HG03108 (cell line): Measurements from ENCODE around the gene CLUH.
"Not testable (repeated sequence)": the region's sequence is repeated elsewhere in the genome, so short reads cannot be mapped to it uniquely, and the experiment has no call there.

Experiments used
- ATAC-seq: cut with Tn5 transposase; IDR thresholded peaks from one replicate; pipeline ENCODE4 v1.9.1; 2021; ENCODE audit warnings: moderate library complexity; ENCODE audit not compliant: unreplicated experiment

CLUH gene

DNA sequence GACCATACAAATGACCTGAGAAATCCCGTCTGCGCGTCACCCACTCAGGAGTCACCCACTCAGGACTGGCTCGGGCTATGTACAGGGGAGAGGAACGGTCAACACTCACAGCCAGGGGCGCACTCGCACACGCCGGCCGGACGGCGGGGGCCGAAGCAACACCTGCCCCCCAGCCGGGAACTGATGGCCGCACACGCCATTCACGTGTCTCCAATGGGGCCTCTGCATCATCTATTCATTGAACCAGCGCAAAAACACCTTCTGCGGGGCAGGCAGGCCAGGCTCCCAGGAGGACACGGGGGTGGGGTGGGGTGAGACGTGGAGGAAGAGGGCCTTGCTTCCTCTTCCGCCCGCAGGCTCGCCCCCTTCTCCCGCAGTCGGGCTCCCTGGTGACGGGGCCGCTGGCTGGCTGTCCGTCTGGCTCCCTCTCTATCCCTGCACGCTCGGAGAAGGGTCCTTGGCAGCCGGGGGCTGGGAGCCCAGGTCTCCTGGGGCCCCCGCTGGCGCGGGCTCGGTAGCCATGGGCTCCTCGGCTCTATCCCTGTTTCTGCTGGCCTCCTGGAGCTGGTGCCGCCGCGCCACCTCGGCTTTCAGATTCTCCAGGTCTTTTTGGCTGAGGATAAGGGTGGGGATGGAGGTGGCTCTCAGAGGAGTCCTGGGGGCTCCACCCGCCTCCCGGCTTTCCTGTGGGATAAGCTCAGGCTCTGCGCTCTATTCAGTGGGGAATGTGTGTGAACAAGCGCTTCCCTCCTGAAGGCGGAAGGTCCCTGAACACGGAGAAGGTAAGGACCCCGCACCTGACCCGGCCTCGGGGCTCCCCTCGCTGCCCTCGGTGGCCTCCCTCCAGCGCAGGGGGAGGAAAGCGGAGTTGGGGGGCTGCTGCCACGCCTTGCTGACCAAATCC is 21.1 kb downstream of the CLUH start:
- ATAC-seq, result no peak

DNA sequence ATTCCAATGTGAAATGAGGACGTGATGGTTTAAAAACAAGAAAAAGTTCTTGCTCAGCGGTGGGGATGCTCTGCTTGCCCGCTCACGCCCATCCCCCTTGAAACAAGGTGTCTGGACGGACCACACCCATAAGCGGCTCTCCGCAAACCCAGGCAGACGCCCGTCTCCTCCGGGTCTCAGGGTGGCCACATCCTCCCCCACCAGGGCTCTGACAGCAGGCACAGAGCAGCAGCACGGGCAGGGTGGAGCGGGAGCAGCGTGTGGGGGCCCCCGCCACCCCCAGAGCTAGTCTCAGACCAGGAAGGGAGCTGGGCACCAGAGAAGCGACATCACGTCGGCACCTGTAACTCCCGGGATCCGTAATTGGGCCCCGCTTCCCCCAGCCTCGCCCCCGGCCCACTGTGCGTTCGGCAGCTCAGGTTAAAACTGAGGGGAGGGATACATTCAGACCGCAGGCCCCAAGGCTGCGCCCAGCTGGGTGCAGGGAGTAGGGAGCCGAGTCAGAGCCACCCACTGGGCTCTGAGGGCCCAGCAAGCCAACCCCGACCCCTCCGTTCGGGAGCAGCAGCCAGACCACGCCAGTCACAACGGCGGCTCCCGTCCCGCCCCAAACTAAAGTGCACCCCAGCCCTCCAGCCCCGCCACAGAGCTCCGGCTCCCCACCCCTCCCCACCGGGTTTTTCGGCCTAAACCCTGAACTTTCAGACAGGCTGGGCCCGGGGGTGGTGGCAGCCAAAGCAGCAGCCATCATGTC is 22.0 kb downstream of the CLUH start:
- no peak for ATAC-seq

DNA sequence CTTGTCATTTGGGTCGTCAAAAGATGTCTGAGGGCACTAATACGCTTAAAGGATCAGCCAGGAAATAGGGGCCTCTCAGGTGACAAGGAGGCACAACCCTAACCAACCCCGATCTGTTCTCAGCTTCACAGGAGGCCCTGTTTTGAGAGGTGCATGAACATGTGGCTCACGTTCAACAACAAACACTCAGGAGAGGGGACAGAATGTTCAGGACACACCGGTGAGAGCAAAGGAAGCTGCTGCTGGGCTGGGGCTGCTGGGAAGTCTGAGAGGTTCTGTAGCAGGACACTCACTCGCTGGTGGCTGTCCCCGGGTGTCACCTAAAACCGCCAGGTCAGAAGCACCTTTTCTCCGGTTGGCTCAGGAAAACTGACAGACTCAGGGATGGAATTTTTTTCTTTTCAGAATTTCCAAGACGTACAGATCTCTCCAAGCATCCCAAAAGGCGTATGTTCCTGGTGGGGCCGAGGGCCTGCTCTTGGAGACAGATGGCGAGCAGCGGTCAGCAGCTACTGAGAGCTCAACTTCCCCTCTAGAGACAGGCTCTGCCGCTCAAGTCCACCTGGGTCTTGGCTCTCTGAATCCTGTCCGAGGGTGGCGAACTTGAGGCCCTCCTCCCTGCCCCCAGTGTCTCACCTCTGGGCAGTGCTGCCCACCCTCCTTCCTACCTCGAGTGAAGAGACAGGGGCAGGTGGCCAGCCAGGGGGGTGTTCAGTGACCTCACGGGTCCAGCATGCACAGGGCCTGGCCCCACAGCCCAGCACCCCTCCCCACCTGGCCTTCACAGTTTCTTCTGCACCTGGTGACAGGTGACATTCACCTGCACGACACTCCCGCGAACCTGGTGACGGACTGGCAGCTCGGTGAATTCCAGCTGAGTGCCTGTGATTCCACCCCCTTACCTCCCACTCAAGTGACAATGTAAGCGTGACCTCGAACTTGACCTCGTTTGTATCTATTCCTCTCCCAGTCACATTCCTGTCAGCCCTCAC is 22.9 kb downstream of the CLUH start:
- ATAC-seq, result no peak

DNA sequence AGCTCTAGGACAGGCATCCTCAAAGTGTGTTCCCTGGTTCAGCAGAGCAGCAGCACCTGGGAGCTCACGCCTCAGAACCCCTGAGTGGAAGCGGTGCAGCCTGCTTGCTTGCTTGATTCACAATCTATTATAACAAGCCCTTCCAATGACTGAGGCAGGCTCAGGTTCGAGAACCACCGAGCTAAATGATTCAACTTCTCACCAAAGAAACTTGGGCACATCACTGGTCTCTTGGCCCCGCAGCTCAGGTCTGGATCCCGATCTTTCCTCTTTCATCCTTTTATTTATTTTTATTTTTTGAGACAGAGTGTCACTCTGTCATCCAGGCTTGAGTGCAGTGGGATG is 24.5 kb downstream of the CLUH start:
- ATAC-seq, result no peak

DNA sequence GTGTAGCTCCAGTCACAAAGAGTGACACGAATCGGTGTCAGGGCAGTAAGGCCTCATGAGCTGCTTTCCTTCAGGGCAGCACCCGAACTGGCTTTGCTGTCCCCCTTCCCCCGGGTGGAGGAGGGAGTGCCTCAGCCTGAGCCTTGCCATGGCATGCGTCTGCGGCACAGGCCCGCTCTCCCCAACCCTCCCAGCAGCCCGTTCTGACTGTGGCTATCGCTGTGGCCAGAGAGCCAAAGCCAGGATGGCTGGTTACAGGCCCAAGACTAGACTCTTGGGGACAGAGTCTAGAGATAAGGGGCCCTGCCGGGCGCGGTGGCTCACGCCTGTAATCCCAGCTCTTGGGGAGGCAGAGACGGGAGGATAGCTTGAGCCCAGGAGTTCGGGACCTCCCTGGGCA is 25.9 kb downstream of the CLUH start:
- no peak for ATAC-seq

DNA sequence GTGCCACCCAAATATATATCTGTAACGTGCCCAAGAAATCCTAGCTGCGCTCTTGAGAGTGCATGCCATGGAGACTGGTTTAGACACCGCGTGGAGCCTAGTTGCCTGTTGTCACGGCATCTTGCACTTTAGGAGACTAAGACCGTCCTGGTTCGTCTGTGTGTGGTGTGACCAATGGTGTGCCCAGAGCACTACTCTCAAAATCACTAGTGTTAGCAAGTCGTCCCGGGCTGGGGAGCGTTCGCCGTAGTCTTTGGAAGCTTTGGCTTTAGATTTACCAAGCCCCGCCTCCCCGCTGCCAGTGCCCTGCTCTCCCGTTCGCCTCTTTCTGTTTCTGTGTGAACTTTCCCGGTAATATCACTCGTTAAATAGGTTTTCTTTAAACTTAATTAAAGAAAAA is 27.0 kb downstream of the CLUH start:
- ATAC-seq, result no peak

DNA sequence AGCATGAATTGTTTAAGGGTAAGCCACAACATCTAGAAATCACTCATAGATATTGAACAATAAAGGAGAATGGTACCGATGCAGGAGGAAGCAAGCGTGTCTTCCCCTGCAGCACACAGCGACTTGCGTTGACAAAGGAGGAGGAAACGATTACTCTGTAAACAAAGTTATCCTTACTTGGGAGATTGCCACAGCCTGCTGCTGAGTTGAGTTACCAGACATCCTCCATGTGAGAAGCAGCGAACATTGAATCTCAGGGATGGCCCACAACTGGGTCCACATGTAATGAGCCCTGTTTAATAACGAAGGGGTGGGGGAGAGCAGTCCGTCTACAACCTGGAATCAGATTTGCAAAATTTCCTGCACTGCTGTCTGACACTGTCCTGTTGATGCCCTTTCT is 27.7 kb downstream of the CLUH start:
- no peak for ATAC-seq

DNA sequence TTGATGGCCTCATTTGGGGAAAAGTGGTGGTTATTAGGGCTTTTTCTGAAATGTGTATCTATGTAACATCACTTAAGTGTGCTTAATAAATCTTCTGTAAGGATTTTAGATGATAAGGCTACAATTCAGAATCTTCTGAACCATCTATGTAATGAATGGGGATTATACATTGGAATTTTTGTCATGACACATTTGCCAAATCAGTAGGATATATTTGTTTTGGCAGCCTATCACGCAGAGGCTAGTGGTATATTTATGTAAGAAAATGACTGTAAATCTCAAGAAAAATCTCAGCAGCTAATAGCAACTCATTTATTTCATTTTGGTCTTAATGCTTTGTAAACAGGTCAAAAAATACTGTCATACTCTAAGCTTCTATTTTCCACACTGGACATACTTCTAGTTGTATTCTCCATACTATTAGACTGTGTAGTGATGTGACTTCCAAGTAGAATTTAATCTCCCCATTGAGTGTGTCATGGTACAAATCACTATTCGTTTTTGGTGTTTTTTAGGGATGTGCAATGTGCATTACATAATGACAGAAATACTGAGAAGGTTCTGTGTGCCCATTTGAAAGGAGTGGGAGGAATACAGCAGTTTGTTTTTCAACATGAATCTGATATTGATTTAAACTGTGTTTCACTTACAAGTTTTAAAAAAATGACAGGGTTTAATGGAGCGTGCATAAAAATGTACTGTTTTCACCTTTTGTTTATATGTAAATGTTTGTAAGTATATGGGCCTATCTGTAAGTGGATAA is 29.2 kb downstream of the CLUH start:
- no peak for ATAC-seq

DNA sequence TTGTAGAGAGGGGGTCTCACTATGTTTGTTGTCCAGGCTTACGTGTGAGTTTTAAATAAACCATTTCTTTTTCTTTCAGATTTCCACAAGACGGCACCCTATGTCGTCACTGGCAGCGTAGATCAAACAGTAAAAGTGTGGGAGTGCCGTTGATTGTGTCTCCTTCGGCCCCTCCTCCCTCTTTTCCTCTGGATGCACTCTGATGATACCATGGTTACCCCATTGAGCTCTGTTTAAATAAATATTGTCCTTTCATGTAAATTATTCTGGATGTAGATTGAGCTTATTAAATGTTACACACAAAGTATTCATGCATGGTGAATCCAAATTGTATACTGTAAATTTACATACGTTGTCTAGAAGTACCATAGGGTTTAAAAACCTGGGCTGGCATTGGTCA is 29.9 kb downstream of the CLUH start:
- ATAC-seq, result no peak

DNA sequence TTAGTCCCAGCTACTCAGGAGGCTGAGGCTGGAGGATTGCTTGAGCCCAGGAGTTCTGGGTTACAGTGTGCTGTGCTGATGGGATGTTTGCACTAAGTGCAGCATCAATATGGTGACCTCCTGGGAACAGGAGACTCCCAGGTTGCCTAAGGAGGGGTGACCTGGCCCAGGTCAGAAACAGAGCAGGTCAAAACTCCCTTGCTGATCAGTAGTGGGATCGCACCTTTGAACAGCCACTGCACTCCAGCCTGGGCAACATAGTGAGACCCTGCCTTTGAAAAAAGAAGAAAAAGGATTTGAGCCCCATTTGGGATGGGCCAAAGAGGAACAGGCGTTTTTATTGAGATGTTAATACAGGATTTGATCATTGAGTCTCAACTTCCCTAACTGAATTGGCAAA is 30.6 kb downstream of the CLUH start:
- ATAC-seq, result no peak

DNA sequence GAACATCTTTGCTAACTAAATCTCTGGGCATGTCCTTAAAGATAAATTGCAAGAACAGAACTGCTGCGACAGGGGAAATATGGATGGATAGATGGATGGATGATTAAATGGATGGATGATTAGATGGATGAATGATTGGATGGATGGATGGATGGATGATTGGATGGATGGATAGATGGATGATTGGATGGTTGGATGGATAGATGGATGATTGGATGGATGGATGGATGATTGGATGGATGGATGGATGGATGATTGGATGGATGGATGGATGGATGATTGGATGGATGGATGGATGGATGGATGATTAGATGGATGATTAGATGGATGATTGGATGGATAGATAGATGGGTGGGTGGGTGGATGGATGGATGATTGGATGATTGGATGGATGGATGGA is 32.3 kb downstream of the CLUH start:
- ATAC-seq, result not testable (repeated sequence)

DNA sequence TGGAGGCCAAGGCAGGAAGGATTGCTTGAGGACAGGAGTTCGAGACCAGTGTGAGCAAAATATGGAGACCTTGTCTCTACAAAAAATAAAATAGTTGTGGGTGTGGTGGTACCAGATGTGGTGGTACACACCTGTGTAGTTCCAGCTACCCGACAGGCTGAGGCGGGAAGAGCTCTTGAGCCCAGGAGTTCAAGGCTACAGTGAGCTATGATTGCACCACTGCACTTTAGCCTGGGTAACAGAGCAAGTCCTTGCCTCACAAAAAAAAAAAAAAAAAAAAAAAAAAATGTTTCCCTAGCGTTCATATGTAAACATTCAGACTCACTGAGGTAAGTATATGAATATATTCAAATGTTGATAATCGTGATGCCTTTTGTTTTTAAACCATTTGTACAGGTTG is 39.5 kb downstream of the CLUH start:
- no peak for ATAC-seq

DNA sequence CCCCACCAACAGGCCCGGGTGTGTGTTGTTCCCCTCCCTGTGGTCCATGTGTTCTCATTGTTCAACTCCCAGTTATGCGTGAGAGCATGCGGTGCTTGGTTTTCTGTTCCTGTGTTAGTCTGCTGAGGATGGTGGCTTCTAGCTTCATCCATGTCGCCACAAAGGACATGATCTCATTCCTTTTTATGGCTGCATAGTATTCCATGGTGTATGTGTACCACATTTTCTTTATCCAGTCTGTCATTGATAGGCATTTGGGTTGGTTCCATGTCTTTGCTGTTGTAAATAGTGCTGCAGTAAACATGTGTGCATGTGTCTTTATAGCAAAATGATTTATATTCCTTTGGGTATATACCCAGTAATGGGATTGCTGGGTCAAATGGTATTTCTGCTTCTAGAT is 51.2 kb downstream of the CLUH start:
- ATAC-seq, result not testable (repeated sequence)

DNA sequence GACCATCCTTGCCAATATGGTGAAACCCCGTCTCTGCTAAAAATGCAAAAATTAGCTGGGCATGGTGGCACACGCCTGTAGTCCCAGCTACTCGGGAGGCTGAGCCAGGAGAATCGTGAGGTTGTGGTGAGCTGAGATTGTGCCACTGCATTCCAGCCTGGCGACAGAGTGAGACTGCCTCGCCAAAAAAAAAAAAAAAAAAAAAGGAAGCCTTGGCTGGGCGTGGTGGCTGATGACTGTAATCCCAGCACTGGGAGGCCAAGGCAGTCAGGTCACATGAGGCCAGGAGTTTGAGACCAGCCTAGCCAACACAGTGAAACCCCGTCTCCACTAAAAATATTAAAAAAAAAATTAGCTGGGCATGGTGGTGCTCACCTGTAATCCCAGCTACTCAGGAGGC is 52.2 kb downstream of the CLUH start:
- ATAC-seq, result not testable (repeated sequence)

DNA sequence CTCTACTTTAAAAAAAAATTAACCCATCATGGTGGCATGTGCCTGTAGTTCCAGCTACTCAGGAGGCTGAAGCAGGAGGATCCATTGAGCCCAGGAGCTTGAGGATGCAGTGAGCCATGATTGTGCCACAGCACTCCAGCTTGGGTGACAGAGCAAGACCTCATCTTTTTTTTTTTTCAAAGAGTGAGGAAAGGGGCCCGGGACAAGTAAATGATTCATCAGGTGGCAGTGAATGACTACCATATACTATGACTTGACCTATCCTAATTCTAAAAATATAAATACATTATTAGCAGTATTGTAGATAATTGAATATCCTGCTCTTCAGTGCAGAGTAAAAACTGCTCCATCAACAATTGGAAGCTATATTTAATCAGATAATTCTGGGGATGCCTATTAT is 55.3 kb downstream of the CLUH start:
- no peak for ATAC-seq

DNA sequence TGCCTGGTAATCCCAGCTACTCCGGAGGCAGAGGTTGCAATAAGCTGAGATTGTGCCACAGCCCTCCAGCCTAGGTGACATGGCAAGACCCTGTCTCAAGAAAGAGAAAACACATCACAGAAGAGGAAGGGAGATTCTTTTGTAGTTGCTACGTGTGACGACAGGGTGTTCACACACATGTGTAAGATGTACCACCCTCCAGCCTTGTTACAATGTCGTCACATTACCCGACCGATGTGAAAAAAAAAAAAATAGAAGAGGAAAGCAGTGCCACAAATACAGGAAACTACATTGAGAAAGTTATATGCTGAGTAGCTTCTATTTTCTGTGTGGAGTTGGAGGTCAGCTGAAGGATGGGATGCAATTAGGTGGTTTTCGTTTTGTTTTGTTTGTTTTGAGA is 56.0 kb downstream of the CLUH start:
- ATAC-seq, result no peak

DNA sequence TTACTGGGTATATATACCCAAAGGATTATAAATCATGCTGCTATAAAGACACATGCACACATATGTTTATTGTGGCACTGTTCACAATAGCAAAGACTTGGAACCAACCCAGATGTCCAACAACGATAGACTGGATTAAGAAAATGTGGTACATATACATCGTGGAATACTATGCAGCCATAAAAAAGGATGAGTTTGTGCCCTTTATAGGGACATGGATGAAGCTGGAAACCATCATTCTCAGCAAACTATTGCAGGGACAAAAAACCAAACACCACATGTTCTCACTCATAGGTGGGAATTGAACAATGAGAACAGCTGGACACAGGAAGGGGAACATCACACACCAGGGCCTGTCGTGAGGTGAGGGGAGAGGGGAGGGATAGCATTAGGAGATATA is 58.7 kb downstream of the CLUH start:
- not testable (repeated sequence) for ATAC-seq

DNA sequence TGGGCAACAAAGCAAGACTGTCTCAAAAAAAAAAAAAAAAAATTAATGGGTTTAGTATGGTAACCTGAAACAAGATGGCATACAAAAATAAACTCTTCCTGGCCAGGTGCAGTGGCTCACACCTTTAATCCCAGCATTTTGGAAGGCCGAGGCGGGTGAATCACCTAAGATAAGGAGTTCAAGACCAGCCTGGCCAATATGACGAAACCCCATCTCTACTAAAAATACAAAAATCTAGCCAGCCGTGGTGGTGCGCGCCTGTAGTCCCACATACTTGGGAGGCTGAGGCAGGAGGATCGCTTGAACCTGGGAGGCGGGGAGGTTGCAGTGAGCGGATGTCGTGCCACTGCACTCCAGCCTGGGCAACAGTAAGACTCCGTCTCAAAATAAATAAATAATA is 62.4 kb downstream of the CLUH start:
- ATAC-seq, result no peak

DNA sequence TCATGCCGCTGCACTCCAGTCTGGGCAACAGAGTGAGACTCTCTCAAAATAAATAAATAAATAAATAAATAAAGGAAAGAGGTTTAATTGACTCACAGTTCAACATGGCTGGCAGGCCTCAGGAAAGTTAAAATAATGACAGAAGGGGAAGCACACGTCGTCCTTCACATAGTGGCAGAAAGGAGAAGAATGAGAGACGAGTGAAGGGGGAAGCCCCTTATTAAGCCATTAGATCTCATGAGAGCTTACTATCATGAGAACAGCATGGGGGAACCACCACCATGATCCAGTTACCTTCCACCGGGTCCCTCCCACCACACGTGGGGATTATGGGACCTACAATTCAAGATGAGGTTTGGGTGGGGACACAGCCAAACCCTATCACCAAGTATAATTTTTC is 63.6 kb downstream of the CLUH start:
- no peak for ATAC-seq

DNA sequence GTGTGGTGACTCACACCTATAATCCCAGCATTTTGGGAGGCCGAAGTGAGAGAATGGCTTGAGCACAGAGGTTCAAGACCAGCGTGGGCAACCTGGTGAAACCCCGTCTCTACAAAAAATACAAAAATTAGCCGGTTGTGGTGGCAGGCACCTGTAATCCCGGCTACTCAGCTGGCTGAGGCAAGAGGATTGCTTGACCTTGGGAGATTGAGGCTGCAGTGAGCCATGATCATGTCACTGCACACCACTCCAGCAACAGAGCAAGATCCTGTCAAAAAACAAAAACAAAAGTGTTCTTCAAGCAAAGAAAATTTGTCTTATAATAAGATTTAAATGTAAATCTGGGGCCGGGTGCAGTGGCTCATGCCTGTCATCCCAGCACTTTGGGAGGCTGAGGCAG is 66.6 kb downstream of the CLUH start:
- no peak for ATAC-seq
